ENCODE results near the gene PRDM11. TPM values are rescaled to one million over a fixed set of nuclear protein-coding genes. Genes with fewer than 3 reads are reported as not detected.
A peak's percentile ranks its signal among the peaks of the same experiment; 100 is the strongest.

The PRDM11 gene
- total RNA-seq, 2 donors from 2014 or later, result 10.4 to 15.2 TPM

GRCh38 chr11:45253640-45254039 lies 107.2 kb downstream of the PRDM11 start:
- no peaks in the 10 kb centered on the region for H3K27me3 Mint-ChIP-seq (ENCODE audit: insufficient read depth)
- H3K27me3 ChIP-seq (ENCODE audit: control insufficient read depth, insufficient read depth, low read length, poor library complexity, severe bottlenecking), result no peaks in the 10 kb centered on the region
- H3K4me3 Mint-ChIP-seq, result no peak overlapping the region
- H3K36me3 ChIP-seq (ENCODE audit: control insufficient read depth, insufficient read depth, low read length), result no peaks in the 10 kb centered on the region
- H3K9ac ChIP-seq (ENCODE audit: extremely low read depth, low read length, poor library complexity, severe bottlenecking), result no peak overlapping the region
- H3K27ac Mint-ChIP-seq, result no peak overlapping the region
- no peaks in the 10 kb centered on the region for H3K9me3 ChIP-seq (ENCODE audit: control insufficient read depth, low read length)
- 93 to 97% methylated on average over 6 to 9 of the region's 9 CpGs for WGBS, 2 experiments (ENCODE audit: insufficient coverage in 1 of 2, insufficient read length in 1 of 2)
- no peak overlapping the region for H3K27ac ChIP-seq (ENCODE audit: low read depth, low read length)
- H3K9me3 Mint-ChIP-seq, result no peaks in the 10 kb centered on the region
- H3K36me3 Mint-ChIP-seq (ENCODE audit: low read depth), result no peaks in the 10 kb centered on the region
- no peaks in the 10 kb centered on the region for H3K4me1 ChIP-seq (ENCODE audit: control insufficient read depth, insufficient read depth, low read length)
- no peak overlapping the region for H3K4me3 ChIP-seq (ENCODE audit: low read length)
- no peak for TF ChIP-seq CTCF (conservative IDR thresholded peaks at IDR 0.05)
- peak; percentile 33 for DNase-seq
- H3K4me1 Mint-ChIP-seq, result no peaks in the 10 kb centered on the region

GRCh38 chr11:45254070-45254469 lies 107.6 kb downstream of the PRDM11 start:
- Histone ChIP-seq H3K27me3 (ENCODE audit: control insufficient read depth, insufficient read depth, low read length, poor library complexity, severe bottlenecking) (no peaks in the 10 kb centered on the region), H3K9ac (ENCODE audit: extremely low read depth, low read length, poor library complexity, severe bottlenecking) (no peak overlapping the region), H3K27ac (ENCODE audit: low read depth, low read length) (no peak overlapping the region), H3K4me1 (ENCODE audit: control insufficient read depth, insufficient read depth, low read length) (no peaks in the 10 kb centered on the region), H3K36me3 (ENCODE audit: control insufficient read depth, insufficient read depth, low read length) (no peaks in the 10 kb centered on the region), H3K9me3 (ENCODE audit: control insufficient read depth, low read length) (no peaks in the 10 kb centered on the region), H3K4me3 (ENCODE audit: low read length) (no peak overlapping the region)
- WGBS, 2 experiments (ENCODE audit: insufficient coverage in 1 of 2, insufficient read length in 1 of 2), result 93% methylated on average over 4 of the region's 4 CpGs; no CpG with 5 or more reads in 1 of the 2 experiments
- H3K4me3 Mint-ChIP-seq, result no peak overlapping the region
- no peak overlapping the region for H3K27ac Mint-ChIP-seq
- no peaks in the 10 kb centered on the region for H3K36me3 Mint-ChIP-seq (ENCODE audit: low read depth)
- no peak for TF ChIP-seq CTCF (conservative IDR thresholded peaks at IDR 0.05)
- DNase-seq, result no peak
- H3K27me3 Mint-ChIP-seq (ENCODE audit: insufficient read depth), result no peaks in the 10 kb centered on the region
- no peaks in the 10 kb centered on the region for H3K9me3 Mint-ChIP-seq
- H3K4me1 Mint-ChIP-seq, result no peaks in the 10 kb centered on the region

- no peak overlapping the region for H3K4me3 Mint-ChIP-seq
- WGBS, 2 experiments (ENCODE audit: insufficient coverage in 1 of 2, insufficient read length in 1 of 2), result 38 to 52% methylated on average over 1 to 4 of the region's 4 CpGs
Measured at GRCh38 chr11:45258982-45259530, 112.6 kb downstream of the PRDM11 start.

More at GRCh38 chr11:45258982-45259530, 112.6 kb downstream of the PRDM11 start:
- no peak for DNase-seq
- H3K4me1 ChIP-seq (ENCODE audit: control insufficient read depth, insufficient read depth, low read length), result no peaks in the 10 kb centered on the region
- no peak overlapping the region for H3K4me3 ChIP-seq (ENCODE audit: low read length)
- H3K27me3 ChIP-seq (ENCODE audit: control insufficient read depth, insufficient read depth, low read length, poor library complexity, severe bottlenecking), result no peaks in the 10 kb centered on the region
- Mint-ChIP-seq H3K27me3 (ENCODE audit: insufficient read depth) (no peaks in the 10 kb centered on the region), H3K4me1 (no peaks in the 10 kb centered on the region), H3K9me3 (no peaks in the 10 kb centered on the region), H3K27ac (no peak overlapping the region), H3K36me3 (ENCODE audit: low read depth) (no peaks in the 10 kb centered on the region)
- TF ChIP-seq CTCF (conservative IDR thresholded peaks at IDR 0.05), result no peak
- no peak overlapping the region for H3K9ac ChIP-seq (ENCODE audit: extremely low read depth, low read length, poor library complexity, severe bottlenecking)
- no peak overlapping the region for H3K27ac ChIP-seq (ENCODE audit: low read depth, low read length)
- no peaks in the 10 kb centered on the region for H3K9me3 ChIP-seq (ENCODE audit: control insufficient read depth, low read length)
- no peaks in the 10 kb centered on the region for H3K36me3 ChIP-seq (ENCODE audit: control insufficient read depth, insufficient read depth, low read length)

Measured in endodermal cell (in vitro differentiated cells).